LNCAP (cell line): ENCODE data around the gene SHISA3.
A peak's percentile ranks its signal among the peaks of the same experiment; 100 is the strongest.

Source experiments
- TF ChIP-seq, protein P1 (sequence below): fragments of 450-650 bp; IDR thresholded peaks from 2 replicates; pipeline ENCODE4 v1.5.1; 2017; ENCODE audit warnings: mild to moderate bottlenecking

SHISA3 gene

DNA sequence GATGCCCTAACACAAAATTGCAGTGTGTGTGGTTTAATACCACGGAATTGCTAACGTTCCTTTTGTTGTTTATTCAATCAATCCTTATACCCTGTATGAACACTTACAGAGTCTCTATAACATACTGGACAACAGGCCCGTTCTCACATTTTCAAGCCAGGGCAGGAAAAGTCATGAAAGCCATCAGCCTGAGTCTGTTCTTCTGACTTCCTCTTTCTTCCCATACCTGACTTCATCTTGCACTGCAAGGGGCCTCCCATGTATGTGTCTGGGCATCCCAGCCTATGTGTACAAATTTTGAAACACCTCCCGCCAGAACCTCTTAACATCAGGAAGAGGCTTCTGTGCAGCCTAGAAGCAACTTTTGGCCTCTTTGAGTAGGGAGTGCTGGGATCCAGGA is 4.9 kb upstream of the SHISA3 start:
- TF ChIP-seq, protein P1, sequence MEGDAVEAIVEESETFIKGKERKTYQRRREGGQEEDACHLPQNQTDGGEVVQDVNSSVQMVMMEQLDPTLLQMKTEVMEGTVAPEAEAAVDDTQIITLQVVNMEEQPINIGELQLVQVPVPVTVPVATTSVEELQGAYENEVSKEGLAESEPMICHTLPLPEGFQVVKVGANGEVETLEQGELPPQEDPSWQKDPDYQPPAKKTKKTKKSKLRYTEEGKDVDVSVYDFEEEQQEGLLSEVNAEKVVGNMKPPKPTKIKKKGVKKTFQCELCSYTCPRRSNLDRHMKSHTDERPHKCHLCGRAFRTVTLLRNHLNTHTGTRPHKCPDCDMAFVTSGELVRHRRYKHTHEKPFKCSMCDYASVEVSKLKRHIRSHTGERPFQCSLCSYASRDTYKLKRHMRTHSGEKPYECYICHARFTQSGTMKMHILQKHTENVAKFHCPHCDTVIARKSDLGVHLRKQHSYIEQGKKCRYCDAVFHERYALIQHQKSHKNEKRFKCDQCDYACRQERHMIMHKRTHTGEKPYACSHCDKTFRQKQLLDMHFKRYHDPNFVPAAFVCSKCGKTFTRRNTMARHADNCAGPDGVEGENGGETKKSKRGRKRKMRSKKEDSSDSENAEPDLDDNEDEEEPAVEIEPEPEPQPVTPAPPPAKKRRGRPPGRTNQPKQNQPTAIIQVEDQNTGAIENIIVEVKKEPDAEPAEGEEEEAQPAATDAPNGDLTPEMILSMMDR, result no peak

DNA sequence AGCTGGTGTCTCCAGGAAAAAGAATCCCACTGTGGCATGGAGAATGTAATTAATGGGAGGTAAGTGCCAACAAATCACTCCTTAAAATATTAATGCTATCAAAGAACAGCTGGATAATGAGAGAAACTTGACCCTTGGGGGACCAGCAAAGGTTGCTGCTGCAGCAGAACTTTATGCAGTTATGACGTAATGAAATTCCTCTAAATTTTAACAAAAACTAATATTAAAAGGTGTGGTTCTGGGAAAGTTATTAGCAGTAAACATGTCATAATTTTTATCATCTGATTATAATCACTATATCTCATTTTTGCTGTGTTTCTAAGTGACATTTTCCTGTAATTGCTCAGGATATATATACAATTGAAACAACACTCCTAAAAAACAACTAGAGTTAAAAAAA is 1.7 kb upstream of the SHISA3 start:
- TF ChIP-seq, protein P1, result no peak

DNA sequence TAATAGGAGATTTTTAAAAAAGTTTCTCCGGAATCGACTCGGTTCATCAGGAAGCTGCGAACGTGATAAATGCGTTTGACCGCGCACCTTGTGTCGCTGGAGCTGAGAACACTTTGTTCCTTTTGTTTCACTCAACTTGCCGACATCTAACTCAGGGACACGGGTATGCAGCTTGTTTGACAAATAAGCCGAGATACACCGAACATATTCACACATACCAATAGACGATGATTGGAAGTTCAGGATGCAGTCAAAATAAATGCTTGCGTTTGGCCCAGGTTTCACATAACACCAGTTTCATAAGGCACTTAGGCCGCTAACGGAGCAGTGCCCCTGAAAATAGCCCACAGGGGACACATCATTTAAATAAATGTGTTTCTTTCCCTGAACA is 932 bp upstream of the SHISA3 start:
- TF ChIP-seq, protein P1, result no peak

DNA sequence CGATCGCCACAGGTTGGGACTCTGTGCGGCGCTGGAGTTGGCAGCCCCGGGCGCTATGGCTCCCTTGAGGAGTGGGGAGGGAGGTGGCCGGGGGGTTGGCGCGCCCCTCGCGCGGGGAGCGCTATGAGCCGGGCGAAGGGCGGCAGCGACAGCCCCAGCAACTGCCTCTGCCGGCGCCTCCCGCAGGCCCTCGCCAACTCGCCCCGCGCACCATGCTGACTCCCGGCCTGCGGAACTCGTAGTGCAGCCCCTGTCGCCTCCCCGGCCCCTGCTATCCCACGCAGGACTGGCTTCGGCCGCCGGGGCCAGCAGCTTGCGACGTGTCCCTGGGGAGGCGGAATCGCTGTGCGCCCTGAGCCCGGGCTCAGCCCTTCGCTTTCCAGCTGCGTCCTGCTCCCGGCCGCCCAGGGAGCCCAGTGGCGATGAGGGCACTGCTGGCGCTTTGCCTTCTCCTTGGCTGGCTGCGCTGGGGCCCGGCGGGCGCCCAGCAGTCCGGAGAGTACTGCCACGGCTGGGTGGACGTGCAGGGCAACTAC is 415 bp downstream of the SHISA3 start:
- TF ChIP-seq, protein P1, result no peak

DNA sequence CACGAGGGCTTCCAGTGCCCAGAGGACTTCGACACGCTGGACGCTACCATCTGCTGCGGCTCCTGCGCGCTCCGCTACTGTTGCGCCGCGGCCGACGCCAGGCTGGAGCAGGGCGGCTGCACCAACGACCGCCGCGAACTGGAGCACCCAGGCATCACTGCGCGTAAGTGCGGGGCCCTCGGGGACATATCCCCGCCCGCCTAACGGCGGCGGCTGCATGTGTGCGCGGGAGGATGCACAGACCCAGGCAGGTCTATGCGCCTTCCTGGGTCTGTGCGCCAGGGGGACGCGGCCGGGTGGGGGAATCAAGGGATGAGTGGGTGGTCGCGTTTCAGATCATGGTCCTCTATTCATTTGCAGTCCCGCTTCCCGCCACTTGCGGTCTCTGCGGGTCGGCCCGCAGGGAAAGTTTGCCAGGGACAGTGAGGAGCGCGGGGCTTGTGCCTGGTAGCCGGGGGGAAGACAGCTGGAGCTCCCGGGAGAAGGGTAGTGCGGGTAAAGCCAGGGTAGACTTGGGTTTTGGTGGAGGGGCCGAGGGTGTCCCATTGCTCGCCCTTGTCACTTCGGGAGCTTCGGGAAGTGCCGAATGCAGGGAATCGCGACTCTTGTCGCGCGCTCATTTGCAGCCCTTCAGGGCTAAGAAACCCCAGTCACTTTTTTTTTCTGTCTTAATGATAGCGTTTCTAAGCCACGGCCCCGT is 1.0 kb downstream of the SHISA3 start:
- TF ChIP-seq, protein P1, result no peak

DNA sequence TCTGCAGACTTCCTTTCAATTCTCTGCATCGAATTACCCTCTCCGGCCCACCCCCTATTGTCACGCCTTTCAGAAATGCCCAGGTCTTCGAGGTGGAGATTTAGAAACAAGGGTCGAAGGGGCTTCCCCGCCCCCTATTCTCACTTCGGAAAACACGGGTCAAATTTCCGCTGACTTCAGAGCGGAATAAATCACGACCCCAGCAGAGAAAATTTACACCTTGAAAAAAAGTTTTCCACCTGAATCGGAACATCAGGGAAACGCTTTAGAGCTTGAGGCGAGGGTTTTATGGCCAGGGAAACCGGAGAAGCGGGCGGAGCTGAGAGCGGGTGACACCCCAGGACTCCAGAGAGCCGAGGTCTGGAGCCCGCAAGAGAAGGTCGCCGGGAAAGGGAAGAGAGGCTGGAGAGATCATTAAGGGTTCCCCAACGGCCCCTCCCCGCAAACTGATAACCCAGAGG is 1.6 kb downstream of the SHISA3 start:
- TF ChIP-seq, protein P1, result no peak

DNA sequence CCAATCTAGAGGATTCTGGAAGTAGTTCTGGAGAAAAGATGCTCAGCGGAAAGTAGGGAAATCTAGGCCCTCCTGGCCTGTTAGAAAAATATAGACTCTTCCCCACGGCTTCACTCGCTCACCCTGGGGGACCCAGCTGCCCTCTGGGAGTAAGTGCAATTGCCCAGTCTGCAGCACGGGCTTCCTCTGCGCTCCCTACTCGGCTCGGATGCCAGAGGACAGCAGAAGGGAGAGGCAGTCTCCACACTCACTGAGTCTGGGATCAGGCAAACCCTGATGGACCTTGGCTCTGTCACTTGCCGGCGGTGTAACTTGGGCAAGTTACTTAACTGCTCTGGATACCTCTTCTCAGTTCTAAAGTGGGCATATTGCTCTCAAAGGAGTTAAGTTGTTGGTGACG is 2.1 kb downstream of the SHISA3 start:
- TF ChIP-seq, protein P1, result no peak

DNA sequence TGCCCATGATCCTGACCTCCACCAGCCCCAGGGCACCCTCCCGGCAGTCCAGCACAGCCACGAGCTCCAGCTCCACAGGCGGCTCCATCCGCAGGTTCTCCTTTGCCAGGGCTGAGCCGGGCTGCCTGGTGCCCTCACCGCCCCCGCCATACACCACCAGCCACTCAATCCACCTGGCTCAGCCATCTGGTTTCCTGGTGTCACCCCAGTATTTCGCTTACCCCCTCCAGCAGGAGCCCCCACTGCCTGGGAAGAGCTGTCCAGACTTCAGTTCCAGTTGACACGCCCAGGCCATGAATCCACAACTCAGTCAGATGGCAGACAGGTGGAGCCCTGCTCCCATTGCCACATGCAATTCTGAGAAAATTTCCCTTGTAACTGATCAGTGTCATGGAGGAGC is 3.9 kb downstream of the SHISA3 start:
- TF ChIP-seq, protein P1, result peak; percentile 66
